Ovary (tissue), 9 donors: ENCODE measurements around the gene PSTPIP1. TPM values are rescaled to one million over a fixed set of nuclear protein-coding genes. Genes with fewer than 3 reads are reported as not detected.

Experiments used
- DNase-seq, 5 donors: peaks; one replicate each; pipeline ENCODE4 v3.0.0-alpha.2; 2019 to 2020
- H3K27ac ChIP-seq, 2 donors: fragments of 200-600 bp; one replicate each; pipeline versions ENCODE4 v1.5.1 to v1.8.0; 2019 to 2022
- H3K27me3 ChIP-seq: fragments of 200-600 bp; one replicate; pipeline ENCODE4 v1.8.0; 2022
- H3K36me3 ChIP-seq: fragments of 200-600 bp; sonication (generic); one replicate; pipeline ENCODE4 v1.5.1; 2019
- H3K4me1 ChIP-seq: one replicate; pipeline ENCODE4 v1.8.1; 2013; ENCODE audit warnings: mild to moderate bottlenecking, moderate library complexity; ENCODE audit not compliant: insufficient read depth
- H3K4me3 ChIP-seq: fragments of 200-600 bp; sonication (generic); one replicate; pipeline ENCODE4 v1.5.1; 2017
- H3K9me3 ChIP-seq, 2 donors: fragments of 200-600 bp in 1 of 2; sonication (generic) in 1 of 2; one replicate each; pipeline versions ENCODE4 v1.5.1 to v1.8.1; 2013 to 2019; ENCODE audit warnings: mild to moderate bottlenecking in 1 of 2, moderate library complexity in 1 of 2
- EP300 ChIP-seq: sonication (generic); formaldehyde crosslinking; IDR thresholded peaks from one replicate; pipeline ENCODE4 v1.6.1; 2017; ENCODE audit warnings: antibody characterized with exemption
- POLR2A ChIP-seq: fragments of 450-650 bp; IDR thresholded peaks from one replicate; pipeline ENCODE4 v1.6.1; 2017; ENCODE audit warnings: antibody characterized with exemption, mild to moderate bottlenecking, moderate library complexity
- WGBS, 3 donors: extraction: QIAGEN DNeasy Blood & Tissue Kit in 1 of 3; methylation state at CpG; one replicate each; pipeline versions ENCODE4 v1.1.5 to v1.1.7; 2013 to 2017; 5-methylcytosine and 5-hydroxymethylcytosine counted together
- intact Hi-C, 4 donors: fragments of 100-400 bp; cut with DNase I; formaldehyde crosslinking; loops; one replicate each; pipeline versions ENCODE4 v1.11.0 to v1.15.1; 2022 to 2023
- polyA plus RNA-seq, 2 donors: library from polyadenylated mRNA; stranded (reverse); fragments of 200-250 nt in 1 of 2; fragments of 350-450 nt in 1 of 2; fragmentation: Illumina TruSeq in 1 of 2; extraction: RNeasy Lipid Tissue Mini Kit (QIAGEN cat#74804) in 1 of 2; gene quantifications; one replicate each; pipeline ENCODE4 v1.2.3, GENCODE V29; 2013 to 2014
- total RNA-seq, 7 donors: library from RNA; depleted of rRNA in 2 of 7; stranded (reverse); fragments of >200 nt in 2 of 7; fragmentation: NEBNext Ultra II Directional in 3 of 7; extraction: Animal tissue kit (Norgen Biotek cat#: 25700) in 3 of 7; gene quantifications; one replicate each; pipeline versions ENCODE4 v1.1.0 to v1.2.4, GENCODE V29; 2016 to 2023
- TF ChIP-seq, protein P1 (sequence below), 3 donors: fragments of 450-650 bp in 2 of 3; fragments of 200-600 bp in 1 of 3; IDR thresholded peaks; one replicate each; pipeline versions ENCODE4 v1.5.1 to v1.8.0; 2016 to 2022; ENCODE audit warnings: antibody characterized with exemption in 3 of 3, mild to moderate bottlenecking in 1 of 3
- donor health status: DM: no; HTN: no; CAD: no; lungs with moderate emphysema.
- donor health status: DM: no; HTN: no; CAD: no.
- donor health status: Bipolar disorder and iron deficiency.
- donor health status: DM: yes; HTN: yes; CAD: no.
- donor health status: DM: no; HTN: no; CAD: no.
- donor health status: DM: yes; HTN: yes; CAD: no.

PSTPIP1 gene
- total and polyA plus RNA-seq, 9 donors, result 1.4 to 10.9 (median 2.5) TPM

DNA sequence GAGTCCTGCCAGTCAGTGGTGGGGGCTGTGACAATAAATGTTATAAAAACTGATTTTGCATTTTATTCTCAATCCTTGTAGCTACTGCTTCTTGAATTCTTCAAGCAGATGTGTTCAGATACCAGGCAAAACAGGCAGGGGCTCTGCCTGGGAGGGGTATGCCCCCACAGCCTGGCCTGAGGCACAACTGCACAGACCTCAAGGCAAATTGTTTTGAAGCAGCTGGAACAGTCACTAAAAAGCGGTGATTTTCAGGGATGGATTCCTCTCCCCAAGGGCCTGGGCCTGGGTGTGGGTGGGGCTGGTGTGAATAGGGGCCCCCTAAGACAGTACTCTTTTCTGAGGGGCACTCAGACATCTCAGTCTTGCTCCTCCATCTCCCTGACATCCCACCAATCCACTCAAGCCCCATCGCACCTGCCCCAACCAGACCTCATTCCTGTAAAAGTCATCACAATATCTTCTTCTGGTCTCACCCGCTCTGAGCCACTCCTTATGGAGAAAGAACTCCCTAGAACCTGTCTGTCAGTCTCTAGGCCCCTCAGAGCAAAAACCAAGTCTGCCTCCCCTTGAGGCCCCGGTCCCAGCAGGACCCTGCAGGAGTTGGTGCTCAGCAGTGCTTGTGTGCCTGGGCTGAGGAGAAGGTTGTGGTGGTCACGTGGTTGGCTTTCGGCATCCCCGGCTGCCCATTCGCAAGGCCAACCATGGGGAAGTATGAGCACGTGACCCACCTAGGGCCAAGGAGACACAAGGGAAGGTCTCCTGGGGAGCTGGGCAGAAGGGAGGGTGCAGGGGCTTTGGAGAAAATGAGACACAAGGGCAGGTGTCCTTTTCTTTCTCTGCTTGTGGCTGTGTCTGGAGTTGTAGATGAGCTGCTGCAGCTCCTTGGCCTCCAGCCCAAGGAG, 2.9 kb upstream of the PSTPIP1 start:
- peak in 1 of 5 donors; percentile 17 for DNase-seq
- intact Hi-C loops, result no loop called here
- no peaks in the 10 kb centered on the region for H3K27me3 ChIP-seq
- H3K4me3 ChIP-seq, result no peak overlapping the region
- H3K9me3 ChIP-seq, result no peaks in the 10 kb centered on the region
- H3K27ac ChIP-seq, result no peak overlapping the region
- WGBS, 3 donors, result 89 to 97% (median 90%) methylated on average over 9 of the region's 9 CpGs
- H3K36me3 ChIP-seq, result no peaks in the 10 kb centered on the region
- TF ChIP-seq, protein P1, sequence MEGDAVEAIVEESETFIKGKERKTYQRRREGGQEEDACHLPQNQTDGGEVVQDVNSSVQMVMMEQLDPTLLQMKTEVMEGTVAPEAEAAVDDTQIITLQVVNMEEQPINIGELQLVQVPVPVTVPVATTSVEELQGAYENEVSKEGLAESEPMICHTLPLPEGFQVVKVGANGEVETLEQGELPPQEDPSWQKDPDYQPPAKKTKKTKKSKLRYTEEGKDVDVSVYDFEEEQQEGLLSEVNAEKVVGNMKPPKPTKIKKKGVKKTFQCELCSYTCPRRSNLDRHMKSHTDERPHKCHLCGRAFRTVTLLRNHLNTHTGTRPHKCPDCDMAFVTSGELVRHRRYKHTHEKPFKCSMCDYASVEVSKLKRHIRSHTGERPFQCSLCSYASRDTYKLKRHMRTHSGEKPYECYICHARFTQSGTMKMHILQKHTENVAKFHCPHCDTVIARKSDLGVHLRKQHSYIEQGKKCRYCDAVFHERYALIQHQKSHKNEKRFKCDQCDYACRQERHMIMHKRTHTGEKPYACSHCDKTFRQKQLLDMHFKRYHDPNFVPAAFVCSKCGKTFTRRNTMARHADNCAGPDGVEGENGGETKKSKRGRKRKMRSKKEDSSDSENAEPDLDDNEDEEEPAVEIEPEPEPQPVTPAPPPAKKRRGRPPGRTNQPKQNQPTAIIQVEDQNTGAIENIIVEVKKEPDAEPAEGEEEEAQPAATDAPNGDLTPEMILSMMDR (IDR thresholded peaks at IDR 0.05), result no peak
- TF ChIP-seq POLR2A, result no peak
- TF ChIP-seq EP300, result no peak
- peaks cover 4% of the 10 kb centered on the region for H3K4me1 ChIP-seq

DNA sequence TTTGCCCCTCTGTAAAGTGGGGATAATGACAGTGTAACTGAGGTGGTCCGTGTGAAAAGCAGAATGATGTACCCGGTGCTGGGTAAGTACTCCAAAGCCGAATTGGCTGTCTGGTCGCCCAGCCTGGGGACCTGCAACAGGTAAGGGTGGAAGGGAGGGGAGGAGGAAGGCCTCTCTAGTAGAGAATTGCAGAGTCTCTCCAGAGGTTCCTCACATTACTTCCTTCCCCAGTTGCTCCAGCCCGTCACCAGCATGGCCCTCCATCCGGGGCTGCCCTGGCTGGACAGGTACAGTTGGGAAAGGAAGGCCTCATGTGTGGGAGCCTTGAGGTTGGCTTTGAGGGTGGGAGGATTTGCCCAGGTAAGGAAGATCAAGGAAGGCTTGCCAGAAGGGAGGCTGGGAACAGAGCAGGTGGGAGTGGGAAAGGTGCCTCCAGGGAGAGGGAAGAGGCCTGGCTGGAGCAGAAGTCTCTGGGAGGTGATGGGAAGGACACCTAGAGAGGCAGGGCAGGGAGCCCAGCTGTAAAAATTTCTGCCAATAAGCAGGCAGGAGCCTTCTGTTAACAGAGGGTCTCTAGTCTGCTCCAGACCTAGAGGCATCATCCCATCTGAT, 1.7 kb upstream of the PSTPIP1 start:
- no peak for DNase-seq

DNA sequence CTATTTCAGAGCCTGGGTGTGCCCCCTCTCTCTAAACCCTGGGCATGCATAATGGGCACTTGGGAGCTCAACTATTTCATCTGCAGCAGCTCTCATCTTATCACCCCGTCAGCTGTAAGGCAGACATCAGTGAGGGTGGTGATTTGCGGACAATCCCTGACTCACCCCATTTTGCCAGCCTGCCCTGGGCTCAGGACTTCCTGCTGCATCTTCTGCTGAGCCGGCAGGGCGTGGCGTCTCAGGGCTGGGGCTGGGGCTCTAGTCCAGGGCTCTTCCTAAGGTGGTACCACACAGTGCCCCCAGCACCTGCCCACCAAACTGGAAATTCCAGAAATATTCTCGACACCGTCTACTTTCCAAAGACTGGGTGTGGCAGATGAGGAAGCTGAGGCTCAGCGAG, 925 bp upstream of the PSTPIP1 start:
- peaks cover 4% of the 10 kb centered on the region for H3K4me1 ChIP-seq
- no peaks in the 10 kb centered on the region for H3K27me3 ChIP-seq
- H3K36me3 ChIP-seq, result no peaks in the 10 kb centered on the region
- H3K27ac ChIP-seq, result no peak overlapping the region
- intact Hi-C loops, result no loop called here
- H3K4me3 ChIP-seq, result no peak overlapping the region
- no peak for TF ChIP-seq EP300
- TF ChIP-seq POLR2A, result no peak
- TF ChIP-seq, protein P1 (IDR thresholded peaks at IDR 0.05), result no peak
- DNase-seq, result peak in 1 of 5 donors; percentile 29
- WGBS, 3 donors, result 93 to 97% (median 96%) methylated on average over 8 of the region's 8 CpGs
- no peaks in the 10 kb centered on the region for H3K9me3 ChIP-seq

More for the DNA sequence above, 1.7 kb upstream of the PSTPIP1 start:
- TF ChIP-seq EP300 (no peak), POLR2A (no peak)
- TF ChIP-seq, protein P1 (IDR thresholded peaks at IDR 0.05), result no peak
- Histone ChIP-seq H3K27ac (no peak overlapping the region), H3K9me3 (no peaks in the 10 kb centered on the region), H3K27me3 (no peaks in the 10 kb centered on the region), H3K4me1 (peaks cover 4% of the 10 kb centered on the region), H3K36me3 (no peaks in the 10 kb centered on the region), H3K4me3 (no peak overlapping the region)
- 87 to 90% (median 90%) methylated on average over 6 of the region's 6 CpGs for WGBS, 3 donors
- intact Hi-C loops, result no loop called here

DNA sequence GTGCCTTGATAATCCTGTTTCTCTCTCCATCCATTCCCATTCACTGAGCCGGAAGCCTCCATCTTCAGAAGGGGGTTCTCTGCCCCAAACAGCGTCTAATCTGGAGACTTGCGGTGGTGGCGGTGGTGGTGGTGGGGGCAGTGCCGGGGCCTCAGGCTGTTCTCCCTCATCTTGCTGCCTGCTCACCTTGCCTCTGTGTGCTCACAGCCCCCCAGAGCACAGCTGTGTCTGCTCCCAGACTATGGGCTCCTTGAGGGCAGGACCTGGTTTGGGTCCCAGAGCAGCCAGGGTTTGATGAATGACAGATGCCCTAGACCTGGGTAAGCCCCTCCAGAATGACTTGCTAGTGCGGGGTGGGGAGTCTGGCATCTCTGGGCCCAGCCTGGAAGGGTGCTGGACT, 430 bp upstream of the PSTPIP1 start:
- peaks cover 4% of the 10 kb centered on the region for H3K4me1 ChIP-seq
- no peak overlapping the region for H3K27ac ChIP-seq
- intact Hi-C loops, result no loop called here
- no peaks in the 10 kb centered on the region for H3K27me3 ChIP-seq
- no peak for TF ChIP-seq POLR2A
- no peak for TF ChIP-seq EP300
- TF ChIP-seq, protein P1 (IDR thresholded peaks at IDR 0.05), result no peak
- WGBS, 3 donors, result 97 to 98% (median 98%) methylated on average over 6 of the region's 6 CpGs
- no peaks in the 10 kb centered on the region for H3K9me3 ChIP-seq
- DNase-seq, result peak in 2 of 5 donors; percentile 8 to 17
- H3K4me3 ChIP-seq, result no peak overlapping the region
- no peaks in the 10 kb centered on the region for H3K36me3 ChIP-seq
